ENCODE data around the gene TTC14. TPM values are rescaled to one million over a fixed set of nuclear protein-coding genes. Genes with fewer than 3 reads are reported as not detected.

The TTC14 gene, protein sequence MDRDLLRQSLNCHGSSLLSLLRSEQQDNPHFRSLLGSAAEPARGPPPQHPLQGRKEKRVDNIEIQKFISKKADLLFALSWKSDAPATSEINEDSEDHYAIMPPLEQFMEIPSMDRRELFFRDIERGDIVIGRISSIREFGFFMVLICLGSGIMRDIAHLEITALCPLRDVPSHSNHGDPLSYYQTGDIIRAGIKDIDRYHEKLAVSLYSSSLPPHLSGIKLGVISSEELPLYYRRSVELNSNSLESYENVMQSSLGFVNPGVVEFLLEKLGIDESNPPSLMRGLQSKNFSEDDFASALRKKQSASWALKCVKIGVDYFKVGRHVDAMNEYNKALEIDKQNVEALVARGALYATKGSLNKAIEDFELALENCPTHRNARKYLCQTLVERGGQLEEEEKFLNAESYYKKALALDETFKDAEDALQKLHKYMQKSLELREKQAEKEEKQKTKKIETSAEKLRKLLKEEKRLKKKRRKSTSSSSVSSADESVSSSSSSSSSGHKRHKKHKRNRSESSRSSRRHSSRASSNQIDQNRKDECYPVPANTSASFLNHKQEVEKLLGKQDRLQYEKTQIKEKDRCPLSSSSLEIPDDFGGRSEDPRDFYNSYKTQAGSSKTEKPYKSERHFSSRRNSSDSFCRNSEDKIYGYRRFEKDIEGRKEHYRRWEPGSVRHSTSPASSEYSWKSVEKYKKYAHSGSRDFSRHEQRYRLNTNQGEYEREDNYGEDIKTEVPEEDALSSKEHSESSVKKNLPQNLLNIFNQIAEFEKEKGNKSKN
- total RNA-seq, result 12.0 and 18.7 TPM in 2 replicates

GRCh38 chr3:180601688-180602666 is at the start of gene TTC14:
TTC14 (plus strand) TSS chr3:180602163; CDS start chr3:180602262, 99 bp downstream.
- TF ChIP-seq, protein P1, sequence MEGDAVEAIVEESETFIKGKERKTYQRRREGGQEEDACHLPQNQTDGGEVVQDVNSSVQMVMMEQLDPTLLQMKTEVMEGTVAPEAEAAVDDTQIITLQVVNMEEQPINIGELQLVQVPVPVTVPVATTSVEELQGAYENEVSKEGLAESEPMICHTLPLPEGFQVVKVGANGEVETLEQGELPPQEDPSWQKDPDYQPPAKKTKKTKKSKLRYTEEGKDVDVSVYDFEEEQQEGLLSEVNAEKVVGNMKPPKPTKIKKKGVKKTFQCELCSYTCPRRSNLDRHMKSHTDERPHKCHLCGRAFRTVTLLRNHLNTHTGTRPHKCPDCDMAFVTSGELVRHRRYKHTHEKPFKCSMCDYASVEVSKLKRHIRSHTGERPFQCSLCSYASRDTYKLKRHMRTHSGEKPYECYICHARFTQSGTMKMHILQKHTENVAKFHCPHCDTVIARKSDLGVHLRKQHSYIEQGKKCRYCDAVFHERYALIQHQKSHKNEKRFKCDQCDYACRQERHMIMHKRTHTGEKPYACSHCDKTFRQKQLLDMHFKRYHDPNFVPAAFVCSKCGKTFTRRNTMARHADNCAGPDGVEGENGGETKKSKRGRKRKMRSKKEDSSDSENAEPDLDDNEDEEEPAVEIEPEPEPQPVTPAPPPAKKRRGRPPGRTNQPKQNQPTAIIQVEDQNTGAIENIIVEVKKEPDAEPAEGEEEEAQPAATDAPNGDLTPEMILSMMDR (conservative IDR thresholded peaks at IDR 0.05; ENCODE audit: low read depth, low read length), result no peak
- H3K4me3 ChIP-seq (ENCODE audit: low read depth, low read length), result peak within 1 kb of the TSS; percentile 84
- DNase-seq (ENCODE audit: low read depth), result peak; percentile 75

- no peak for DNase-seq (ENCODE audit: low read depth)
- TF ChIP-seq, protein P1 (conservative IDR thresholded peaks at IDR 0.05; ENCODE audit: low read depth, low read length), result no peak
- H3K4me3 ChIP-seq (ENCODE audit: low read depth, low read length), result no peak overlapping the region
Measured at GRCh38 chr3:180563406-180563805, 38.6 kb upstream of the TTC14 start.

GRCh38 chr3:180564676-180565075 is 37.3 kb upstream of the TTC14 start:
- no peak for DNase-seq (ENCODE audit: low read depth)
- H3K4me3 ChIP-seq (ENCODE audit: low read depth, low read length), result no peak overlapping the region
- TF ChIP-seq, protein P1 (conservative IDR thresholded peaks at IDR 0.05; ENCODE audit: low read depth, low read length), result no peak

DNA sequence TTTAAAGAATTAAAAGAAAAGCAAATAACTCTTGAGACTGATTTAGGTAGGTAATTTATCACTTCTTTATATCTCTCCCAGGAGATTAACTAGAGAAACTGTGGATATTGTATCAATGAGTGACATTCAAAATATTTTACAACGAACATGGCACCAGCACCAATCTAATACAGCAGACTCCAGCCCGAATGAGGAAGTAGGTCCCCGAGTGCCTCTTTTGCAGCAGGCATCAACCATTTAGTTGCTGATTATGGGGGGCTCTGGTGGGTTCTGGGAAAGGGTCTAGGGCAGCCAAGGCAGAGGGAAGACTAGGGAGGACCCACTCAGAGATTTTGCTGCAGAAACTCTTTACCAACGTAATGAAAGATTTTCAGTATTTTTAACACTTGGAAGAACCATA is 31.7 kb upstream of the TTC14 start:
- TF ChIP-seq, protein P1 (conservative IDR thresholded peaks at IDR 0.05; ENCODE audit: low read depth, low read length), result no peak
- no peak for DNase-seq (ENCODE audit: low read depth)
- no peak overlapping the region for H3K4me3 ChIP-seq (ENCODE audit: low read depth, low read length)

GRCh38 chr3:180571831-180572598 is 29.9 kb upstream of the TTC14 start:
- no peak for DNase-seq (ENCODE audit: low read depth)
- TF ChIP-seq, protein P1 (conservative IDR thresholded peaks at IDR 0.05; ENCODE audit: low read depth, low read length), result no peak
- H3K4me3 ChIP-seq (ENCODE audit: low read depth, low read length), result no peak overlapping the region

GRCh38 chr3:180575571-180575970 is 26.4 kb upstream of the TTC14 start:
- TF ChIP-seq, protein P1 (conservative IDR thresholded peaks at IDR 0.05; ENCODE audit: low read depth, low read length), result no peak
- no peak overlapping the region for H3K4me3 ChIP-seq (ENCODE audit: low read depth, low read length)
- no peak for DNase-seq (ENCODE audit: low read depth)
